Activated T-helper 1 cell treated with Interleukin-2 at 50 U/mL for 16 hours (primary cell): Measurements from ENCODE around the gene RHOBTB1.
"Not testable (repeated sequence)": the region's sequence is repeated elsewhere in the genome, so short reads cannot be mapped to it uniquely, and the experiment has no call there.

ENCODE experiments used
- DNase-seq: peaks from one replicate; pipeline ENCODE4 v3.0.0-alpha.2; 2020; ENCODE audit warnings: low read depth

Gene RHOBTB1, protein sequence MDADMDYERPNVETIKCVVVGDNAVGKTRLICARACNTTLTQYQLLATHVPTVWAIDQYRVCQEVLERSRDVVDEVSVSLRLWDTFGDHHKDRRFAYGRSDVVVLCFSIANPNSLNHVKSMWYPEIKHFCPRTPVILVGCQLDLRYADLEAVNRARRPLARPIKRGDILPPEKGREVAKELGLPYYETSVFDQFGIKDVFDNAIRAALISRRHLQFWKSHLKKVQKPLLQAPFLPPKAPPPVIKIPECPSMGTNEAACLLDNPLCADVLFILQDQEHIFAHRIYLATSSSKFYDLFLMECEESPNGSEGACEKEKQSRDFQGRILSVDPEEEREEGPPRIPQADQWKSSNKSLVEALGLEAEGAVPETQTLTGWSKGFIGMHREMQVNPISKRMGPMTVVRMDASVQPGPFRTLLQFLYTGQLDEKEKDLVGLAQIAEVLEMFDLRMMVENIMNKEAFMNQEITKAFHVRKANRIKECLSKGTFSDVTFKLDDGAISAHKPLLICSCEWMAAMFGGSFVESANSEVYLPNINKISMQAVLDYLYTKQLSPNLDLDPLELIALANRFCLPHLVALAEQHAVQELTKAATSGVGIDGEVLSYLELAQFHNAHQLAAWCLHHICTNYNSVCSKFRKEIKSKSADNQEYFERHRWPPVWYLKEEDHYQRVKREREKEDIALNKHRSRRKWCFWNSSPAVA

GRCh38 chr10:60944058-60944909 lies at the start of gene RHOBTB1:
Gene RHOBTB1 (minus strand): TSS chr10:60944185. CDS start chr10:60911542, 32,643 bp downstream.
- no peak for DNase-seq

GRCh38 chr10:60992636-60993035 lies 48.7 kb upstream of the RHOBTB1 start:
- no peak for DNase-seq

DNA sequence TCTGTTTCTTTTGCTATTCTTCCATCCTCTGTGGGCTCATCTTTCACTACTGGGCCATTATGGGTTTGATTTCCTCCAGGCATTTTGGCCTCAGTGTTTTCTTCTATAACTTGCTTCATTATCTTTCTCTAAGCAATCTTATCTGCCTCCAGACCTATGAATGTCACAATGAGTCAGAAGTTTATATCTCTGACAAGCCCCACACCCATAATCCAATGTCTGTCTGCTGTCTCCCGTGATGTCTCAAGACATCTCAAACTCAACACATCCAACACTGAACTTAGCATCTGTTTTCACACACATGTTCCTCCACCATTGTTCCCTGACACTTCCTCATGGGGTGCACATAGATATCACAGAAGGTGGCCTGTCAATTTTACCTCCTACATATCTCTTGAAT lies 46.7 kb upstream of the RHOBTB1 start:
- DNase-seq, result no peak

- no peak for DNase-seq
Observed at GRCh38 chr10:60989400-60989876, 45.5 kb upstream of the RHOBTB1 start.

DNA sequence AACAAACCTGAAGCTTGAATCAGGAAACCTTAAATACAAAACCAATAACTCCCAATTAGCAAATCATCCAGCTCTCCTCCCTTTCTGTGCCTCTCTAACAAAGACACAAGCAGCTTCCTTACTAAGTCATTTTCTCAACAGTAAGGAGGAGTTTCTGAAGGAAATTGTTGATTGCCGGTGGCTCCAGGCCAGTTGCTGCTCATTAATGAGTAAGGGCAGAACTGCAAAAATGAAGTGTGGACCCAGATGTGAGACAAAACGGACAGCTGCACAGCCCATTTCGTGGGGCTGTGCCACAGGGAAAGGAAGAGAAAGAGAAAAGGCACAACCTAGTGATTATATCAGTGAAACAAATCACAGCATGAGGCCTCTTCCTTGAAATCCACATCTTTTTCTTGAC lies 42.8 kb upstream of the RHOBTB1 start:
- no peak for DNase-seq

- DNase-seq, result no peak
Observed at GRCh38 chr10:60985951-60986350, 42.0 kb upstream of the RHOBTB1 start.

DNA sequence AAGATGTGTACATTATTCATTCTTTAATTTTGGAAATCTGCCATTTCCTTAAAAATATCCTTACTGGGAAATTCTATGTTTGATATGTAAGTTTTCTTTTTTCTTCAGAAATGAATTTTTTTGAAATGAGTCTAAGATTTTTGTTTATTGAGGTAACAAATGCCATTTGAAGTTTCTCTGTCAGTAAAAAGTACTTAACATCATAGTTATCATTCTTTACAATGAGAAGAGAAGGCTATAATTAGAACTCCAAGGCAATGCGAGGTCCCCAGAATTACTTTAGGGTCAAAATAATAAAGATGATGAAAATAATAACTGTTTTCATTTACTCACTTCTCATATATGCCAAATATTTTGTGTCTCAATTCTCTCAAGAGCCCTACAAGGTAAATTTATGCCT lies 37.0 kb upstream of the RHOBTB1 start:
- DNase-seq, result no peak

- DNase-seq, result no peak
Observed at GRCh38 chr10:60979667-60980104, 35.7 kb upstream of the RHOBTB1 start.

DNA sequence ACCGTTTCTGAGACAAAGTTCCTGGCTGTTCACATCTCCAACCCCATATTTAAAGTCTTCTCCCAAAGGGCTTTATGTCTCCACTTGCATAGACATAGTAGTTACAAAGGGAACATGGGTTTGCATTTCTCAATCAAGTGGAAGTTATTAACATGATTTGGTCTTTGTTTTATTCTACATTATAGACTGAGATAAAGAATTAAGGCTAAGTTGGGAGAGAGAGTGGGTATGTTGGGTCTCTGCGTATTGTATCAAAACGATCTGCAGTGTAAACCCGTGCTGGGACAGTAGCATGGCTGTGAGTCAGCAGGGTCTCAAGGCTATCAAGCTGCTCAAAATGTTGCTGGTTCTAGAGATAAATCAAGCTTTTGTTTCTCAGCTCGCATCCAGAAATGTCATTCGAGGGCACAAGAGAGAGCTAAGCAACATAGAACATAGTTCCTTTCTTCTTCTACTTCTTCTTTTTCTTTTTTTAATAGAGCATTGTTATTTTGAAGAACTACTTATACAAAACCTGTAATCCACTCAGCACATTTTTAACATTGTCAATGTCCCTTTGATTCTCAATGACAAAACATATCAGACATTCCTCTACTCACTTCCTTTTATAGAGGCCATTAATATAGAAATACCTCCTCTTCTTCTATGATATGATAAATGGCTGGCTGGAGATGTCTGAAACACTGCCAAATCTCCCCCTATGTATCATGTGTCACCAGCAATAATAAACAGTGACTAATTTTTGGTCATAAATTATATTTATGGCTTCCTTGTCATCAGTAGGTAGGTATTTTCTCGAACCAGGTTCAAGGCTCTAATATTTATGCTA lies 34.5 kb upstream of the RHOBTB1 start:
- no peak for DNase-seq

DNA sequence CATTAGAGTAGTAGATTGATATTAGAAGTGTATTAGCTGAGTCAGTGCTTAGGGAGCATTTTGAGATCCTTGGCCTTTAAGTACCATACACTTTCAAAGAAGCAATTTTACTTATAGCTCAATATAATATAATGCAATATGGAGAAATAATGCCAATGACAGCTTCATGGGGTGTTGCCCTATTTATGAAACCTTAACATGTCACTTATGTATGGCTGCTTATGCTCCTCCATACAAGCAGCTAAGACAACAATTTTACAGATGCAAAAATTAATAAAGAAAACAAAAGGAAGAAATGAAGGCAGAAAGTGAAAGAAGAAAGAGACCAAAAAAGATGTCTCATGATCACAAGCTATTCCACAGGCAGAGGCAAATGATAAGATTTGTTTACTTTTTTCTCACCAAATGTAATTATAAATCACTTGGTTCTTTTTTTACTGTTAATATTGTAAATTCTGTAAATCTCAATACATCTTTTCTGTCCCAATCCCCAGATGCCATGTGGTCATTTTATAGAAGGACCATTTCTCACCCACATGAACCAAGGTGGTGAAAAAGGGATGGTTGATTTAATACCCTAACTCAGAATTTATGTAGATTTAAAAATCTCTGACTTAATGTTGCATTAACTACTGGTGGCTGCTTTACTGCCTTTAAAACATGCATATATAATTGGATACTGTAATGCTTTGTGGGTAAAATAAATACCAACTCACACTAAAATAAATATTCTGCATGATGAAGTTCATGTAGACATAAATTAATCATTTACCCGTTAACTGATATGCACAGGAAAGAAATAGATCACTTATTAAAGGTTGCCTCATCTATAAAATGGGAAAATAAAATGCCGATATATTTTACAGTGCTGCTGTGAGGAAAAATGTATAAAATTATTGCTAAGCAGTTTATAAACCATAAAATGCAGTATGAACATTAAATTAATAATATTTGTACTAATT lies 33.5 kb upstream of the RHOBTB1 start:
- no peak for DNase-seq

DNA sequence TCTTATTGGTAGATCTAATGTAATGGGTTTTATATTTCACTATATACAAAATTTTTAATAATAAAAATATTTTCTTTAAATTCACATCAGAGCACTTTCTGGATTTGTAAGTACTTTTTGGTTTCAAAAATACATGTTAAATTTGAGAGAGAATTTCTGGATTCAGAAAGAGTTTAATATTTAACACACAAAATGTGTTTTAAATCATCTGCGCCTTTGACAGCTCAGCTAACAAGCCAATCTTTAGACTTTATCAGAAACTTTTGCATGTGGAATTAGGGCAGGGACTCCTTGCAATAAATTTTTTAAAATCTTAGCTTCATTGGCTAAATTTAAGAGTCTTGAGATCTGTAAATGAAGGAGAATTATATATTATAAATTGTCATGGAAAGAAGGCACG lies 32.7 kb upstream of the RHOBTB1 start:
- DNase-seq, result no peak

- no peak for DNase-seq
Observed at GRCh38 chr10:60975716-60976115, 31.7 kb upstream of the RHOBTB1 start.

DNA sequence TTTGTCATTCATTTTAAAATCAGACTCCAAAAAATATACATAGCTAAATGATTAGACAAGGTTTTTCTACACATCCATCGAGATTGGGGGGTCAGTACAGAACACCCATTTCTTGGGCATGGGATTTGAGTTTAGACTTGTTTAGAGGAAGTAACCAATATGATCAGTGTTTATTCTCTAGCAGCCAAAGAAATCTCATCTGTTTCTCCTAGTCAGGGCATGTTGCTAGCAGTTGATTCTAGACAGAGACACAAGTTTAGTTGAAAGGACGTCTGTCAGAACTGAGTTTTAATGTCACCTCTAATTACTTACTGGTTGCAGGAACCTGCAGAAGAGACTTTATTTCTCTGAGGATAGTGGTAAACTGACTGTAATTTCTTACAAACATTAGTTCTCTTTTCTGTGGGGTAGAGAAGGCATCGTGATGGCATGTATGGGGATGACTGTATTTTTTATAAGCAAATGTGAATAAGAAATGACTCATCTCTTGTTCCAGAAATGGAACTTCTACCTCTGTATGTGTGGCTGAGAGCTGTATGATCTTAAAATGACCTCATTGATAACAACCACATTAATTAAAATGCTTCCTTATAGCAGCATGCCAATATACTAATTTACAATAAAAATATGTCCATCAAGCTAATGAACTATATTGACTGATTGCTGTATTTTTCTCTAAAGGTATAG lies 30.6 kb upstream of the RHOBTB1 start:
- DNase-seq, result no peak

GRCh38 chr10:60973086-60973485 lies 29.1 kb upstream of the RHOBTB1 start:
- DNase-seq, result no peak

GRCh38 chr10:60972181-60972580 lies 28.2 kb upstream of the RHOBTB1 start:
- not testable (repeated sequence) for DNase-seq

GRCh38 chr10:60970526-60970925 lies 26.5 kb upstream of the RHOBTB1 start:
- no peak for DNase-seq

DNA sequence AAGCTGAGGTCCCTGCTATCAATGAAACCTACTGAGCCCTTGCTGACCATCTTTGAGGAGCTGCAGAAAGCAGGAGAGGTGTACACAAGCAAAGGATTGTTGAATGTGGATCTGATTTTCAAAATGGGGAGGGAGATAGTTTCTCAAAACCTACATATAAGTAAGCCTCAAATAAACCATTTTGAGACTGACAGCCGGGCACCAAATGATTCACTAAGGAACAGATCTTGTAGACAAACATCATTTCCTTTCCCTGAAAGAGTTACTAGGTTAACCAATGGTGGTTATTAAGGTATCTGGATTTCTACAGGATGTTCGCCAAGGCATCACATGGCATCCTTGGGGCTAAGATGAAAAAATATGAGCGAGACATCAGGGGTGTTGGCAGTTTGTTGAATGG lies 24.5 kb upstream of the RHOBTB1 start:
- DNase-seq, result no peak

DNA sequence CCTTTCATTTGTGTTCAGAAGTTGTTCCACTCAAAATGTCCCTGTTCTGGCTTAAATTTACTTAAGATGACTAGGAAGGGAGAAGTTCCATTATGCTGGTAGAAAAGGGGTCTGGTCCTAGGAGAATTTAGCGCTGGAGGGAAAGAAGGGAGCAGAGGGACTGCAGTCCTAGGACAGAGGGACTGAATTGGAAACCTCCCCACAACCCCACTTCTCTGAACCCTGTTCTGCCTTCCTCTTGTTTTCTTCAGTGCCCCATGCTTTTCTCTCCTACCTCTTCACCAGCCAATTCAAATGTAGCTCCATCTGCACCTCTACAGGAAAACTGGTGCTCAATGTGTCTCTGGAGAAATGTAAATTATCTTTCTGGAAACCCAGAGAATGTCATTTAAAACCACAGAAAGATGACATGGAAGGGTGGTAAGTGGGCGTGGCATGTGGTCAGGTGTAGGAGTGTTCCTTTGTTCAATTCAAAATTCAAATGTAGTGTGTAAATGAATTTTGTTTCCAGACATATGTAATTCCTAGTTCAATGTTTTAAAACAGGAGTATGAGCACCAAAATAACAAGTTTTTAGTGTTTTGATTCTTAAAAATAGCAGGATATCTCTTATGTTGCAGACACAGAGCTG lies 24.0 kb upstream of the RHOBTB1 start:
- no peak for DNase-seq

- DNase-seq, result no peak
Observed at GRCh38 chr10:60967260-60967659, 23.3 kb upstream of the RHOBTB1 start.
